LNCAP (cell line): ENCODE measurements around the gene UBAP2L.

Experiments used
- CTCF ChIP-seq: fragments of 450-650 bp; IDR thresholded peaks from 2 replicates; pipeline ENCODE4 v1.5.1; 2017; ENCODE audit warnings: mild to moderate bottlenecking

UBAP2L gene

GRCh38 chr1:154186852-154187501 is 33.8 kb upstream of the UBAP2L start:
- no peak for TF ChIP-seq CTCF

- TF ChIP-seq CTCF: no peak
Observed at GRCh38 chr1:154190550-154190949, 30.2 kb upstream of the UBAP2L start.

GRCh38 chr1:154191990-154192461 is 28.7 kb upstream of the UBAP2L start, which contains the start of gene TPM3:
TPM3 (minus strand) TSS chr1:154192100; CDS start chr1:154192018, 82 bp downstream.
- no peak for TF ChIP-seq CTCF

GRCh38 chr1:154192476-154192875 is 28.3 kb upstream of the UBAP2L start:
- no peak for TF ChIP-seq CTCF

- TF ChIP-seq CTCF: no peak
Observed at GRCh38 chr1:154193821-154194220, 26.9 kb upstream of the UBAP2L start.

- TF ChIP-seq CTCF: peak; percentile 65; the same call in 1 of the 2 replicates
Observed at GRCh38 chr1:154198756-154199562, 21.8 kb upstream of the UBAP2L start.

GRCh38 chr1:154199563-154199879 is 21.2 kb upstream of the UBAP2L start:
- no peak for TF ChIP-seq CTCF
